ENCODE measurements around the gene PERCC1. TPM values are rescaled to one million over a fixed set of nuclear protein-coding genes. Genes with fewer than 3 reads are reported as not detected.
"Not testable (repeated sequence)": the region's sequence is repeated elsewhere in the genome, so short reads cannot be mapped to it uniquely, and the experiment has no call there.

The PERCC1 gene
- total RNA-seq, 4 donors from 2014 or later: not detected

DNA sequence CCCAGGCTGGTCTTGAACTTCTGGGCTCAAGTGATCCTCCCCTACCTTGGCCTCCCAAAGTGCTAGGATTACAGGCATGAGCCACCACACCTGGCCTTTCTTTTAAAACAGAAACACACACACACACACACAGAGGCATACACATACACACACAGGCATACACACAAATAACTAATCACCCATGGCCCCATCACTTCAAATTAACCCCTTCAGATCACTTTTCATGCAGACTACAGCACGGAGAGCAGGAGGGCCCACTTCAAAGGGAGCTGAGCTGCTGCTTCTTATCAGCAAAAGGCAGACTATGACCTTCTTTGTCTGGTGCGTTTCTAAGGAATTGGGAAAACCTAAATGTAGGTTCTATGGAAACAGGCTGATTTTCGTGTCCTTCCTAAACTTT lies 42.1 kb downstream of the PERCC1 start:
- no peak overlapping the region for H3K4me3 ChIP-seq (ENCODE audit: low read depth, poor library complexity, severe bottlenecking)
- DNase-seq (ENCODE audit: low spot score in 2 of 2): no peak
- TF ChIP-seq, protein P1, sequence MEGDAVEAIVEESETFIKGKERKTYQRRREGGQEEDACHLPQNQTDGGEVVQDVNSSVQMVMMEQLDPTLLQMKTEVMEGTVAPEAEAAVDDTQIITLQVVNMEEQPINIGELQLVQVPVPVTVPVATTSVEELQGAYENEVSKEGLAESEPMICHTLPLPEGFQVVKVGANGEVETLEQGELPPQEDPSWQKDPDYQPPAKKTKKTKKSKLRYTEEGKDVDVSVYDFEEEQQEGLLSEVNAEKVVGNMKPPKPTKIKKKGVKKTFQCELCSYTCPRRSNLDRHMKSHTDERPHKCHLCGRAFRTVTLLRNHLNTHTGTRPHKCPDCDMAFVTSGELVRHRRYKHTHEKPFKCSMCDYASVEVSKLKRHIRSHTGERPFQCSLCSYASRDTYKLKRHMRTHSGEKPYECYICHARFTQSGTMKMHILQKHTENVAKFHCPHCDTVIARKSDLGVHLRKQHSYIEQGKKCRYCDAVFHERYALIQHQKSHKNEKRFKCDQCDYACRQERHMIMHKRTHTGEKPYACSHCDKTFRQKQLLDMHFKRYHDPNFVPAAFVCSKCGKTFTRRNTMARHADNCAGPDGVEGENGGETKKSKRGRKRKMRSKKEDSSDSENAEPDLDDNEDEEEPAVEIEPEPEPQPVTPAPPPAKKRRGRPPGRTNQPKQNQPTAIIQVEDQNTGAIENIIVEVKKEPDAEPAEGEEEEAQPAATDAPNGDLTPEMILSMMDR (IDR thresholded peaks at IDR 0.05): no peak
- no peak for TF ChIP-seq POLR2A (IDR thresholded peaks at IDR 0.05)
- 73 to 76% methylated on average over 3 of the region's 3 CpGs for WGBS, 2 donors
- intact Hi-C loops (cut with DNase I; ENCODE audit: low total_unique reads): no loop called here

DNA sequence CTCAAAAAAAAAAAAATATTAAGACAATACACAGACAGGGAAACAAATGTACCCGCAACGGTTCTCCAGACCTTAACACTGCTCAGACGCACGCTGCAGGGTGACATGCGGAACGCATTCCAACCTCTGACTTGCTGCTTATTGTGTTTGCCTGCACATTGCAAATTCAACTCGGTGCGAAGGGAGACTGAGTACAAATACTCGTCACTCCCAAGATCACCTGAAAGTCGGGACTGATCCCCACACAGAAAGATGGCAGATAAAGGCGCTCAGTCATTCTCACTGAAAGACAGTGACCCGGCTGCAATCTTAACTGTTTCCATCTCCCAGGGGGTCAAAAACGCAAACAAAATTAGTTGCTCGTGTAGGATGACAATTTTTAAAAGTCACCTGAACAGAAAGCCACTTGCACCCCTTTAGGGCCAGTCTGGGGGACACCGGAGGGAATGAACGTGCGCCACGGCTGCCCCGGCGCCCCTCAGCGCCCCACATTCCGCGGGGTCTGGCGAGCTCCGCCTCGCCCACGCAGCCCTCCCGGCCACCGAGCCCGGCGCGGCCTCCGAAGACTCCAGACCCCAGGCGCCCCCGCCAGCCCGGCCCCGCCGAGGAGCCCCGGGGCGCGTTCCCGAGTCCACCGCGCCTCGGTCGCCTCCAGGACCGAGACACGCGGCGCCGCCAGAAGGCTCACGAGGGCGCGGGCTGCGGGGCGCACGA lies 43.4 kb downstream of the PERCC1 start:
- intact Hi-C loops (cut with DNase I; ENCODE audit: low total_unique reads): no loop called here

DNA sequence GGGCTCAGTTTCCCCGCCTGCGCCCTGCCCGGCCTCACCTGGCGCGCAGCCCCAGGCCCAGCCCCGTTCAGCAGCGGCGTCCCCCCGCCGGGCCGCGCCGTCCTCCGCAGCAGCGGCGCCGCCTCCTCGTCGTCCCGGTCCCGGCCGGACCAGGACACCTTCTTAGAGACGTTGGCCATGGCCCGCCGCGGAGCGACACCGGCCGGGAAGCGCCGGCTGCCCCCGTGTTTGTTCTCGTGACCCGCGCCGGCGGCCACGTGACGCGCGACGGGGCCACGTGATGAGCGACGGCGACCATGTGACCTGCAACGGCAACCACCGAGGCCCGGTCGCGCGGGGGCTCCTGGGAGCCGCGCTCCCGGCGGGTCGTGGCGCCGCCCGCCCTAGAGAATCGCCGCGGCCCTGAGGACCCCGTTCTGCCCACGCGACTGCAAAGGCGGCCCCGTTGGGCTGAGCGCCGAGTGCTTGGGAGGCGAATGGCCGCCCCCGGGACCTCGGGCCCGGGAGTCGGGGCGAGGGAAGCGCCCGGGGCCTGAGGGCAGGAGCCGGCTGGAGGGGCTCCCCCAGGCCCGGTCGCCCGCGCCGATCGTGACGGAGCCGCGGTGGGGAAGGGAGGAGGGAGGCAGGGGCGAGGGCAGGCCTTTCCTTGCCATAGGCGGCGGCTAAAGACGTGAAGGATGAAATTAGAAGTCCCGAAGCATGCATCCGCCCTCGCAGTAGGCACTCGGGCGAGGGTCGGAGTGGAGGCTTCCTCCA lies 44.1 kb downstream of the PERCC1 start, which contains the start of gene CLCN7:
TSS of gene CLCN7 (minus strand) at position 233 of the 756 bp plus-strand sequence. CDS start at position 179, 54 bp downstream.
- intact Hi-C loops (cut with DNase I; ENCODE audit: low total_unique reads): no loop called here
- peak in 1 of 2 donors; percentile 67 for TF ChIP-seq POLR2A (IDR thresholded peaks at IDR 0.05)
- TF ChIP-seq, protein P1 (IDR thresholded peaks at IDR 0.05): no peak
- 0% methylated on average over 23 to 47 of the region's 99 CpGs for WGBS, 2 donors
- H3K4me3 ChIP-seq (ENCODE audit: low read depth, poor library complexity, severe bottlenecking): peak within 1 kb of the TSS; percentile 80
- DNase-seq (ENCODE audit: low spot score in 2 of 2): peak; percentile 90 to 98

More for the DNA sequence above, 43.4 kb downstream of the PERCC1 start:
- H3K4me3 ChIP-seq (ENCODE audit: low read depth, poor library complexity, severe bottlenecking): peak overlapping the region; percentile 80
- TF ChIP-seq, protein P1 (IDR thresholded peaks at IDR 0.05): no peak
- TF ChIP-seq POLR2A (IDR thresholded peaks at IDR 0.05): no peak
- DNase-seq (ENCODE audit: low spot score in 2 of 2): no peak
- WGBS, 2 donors: 13 to 17% methylated on average over 28 to 31 of the region's 57 CpGs

DNA sequence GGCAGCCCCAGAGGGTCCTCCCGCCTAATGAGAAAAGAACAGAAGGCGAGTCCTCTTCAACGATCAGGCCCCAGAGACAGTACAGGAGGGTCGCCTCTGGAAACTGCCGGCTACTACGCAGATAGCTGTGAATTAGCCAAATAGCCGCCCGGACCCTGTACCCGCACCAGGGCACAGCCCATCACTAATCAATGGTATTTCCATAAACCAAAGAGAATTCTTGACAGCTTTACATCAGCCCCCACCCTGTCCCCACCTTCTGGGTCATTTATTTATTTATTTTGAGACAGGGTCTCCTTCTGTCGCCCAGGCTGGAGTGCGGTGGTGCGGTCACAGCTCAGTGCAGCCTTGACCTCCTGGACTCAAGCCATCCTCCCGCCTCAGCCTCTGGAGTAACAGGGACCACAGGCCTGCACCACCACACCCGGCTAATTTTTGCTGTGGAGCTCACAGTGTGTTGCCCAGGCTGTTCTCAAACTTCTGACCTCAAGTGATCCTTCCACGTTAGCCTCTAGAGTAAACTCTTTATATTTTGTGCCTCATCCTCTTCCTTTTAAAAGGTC lies 44.8 kb downstream of the PERCC1 start:
- intact Hi-C loops (cut with DNase I; ENCODE audit: low total_unique reads): no loop called here
- TF ChIP-seq, protein P1 (IDR thresholded peaks at IDR 0.05): no peak
- TF ChIP-seq POLR2A (IDR thresholded peaks at IDR 0.05): no peak
- 55 to 58% methylated on average over 15 of the region's 15 CpGs for WGBS, 2 donors
- DNase-seq (ENCODE audit: low spot score in 2 of 2): no peak
- peak overlapping the region; percentile 80 for H3K4me3 ChIP-seq (ENCODE audit: low read depth, poor library complexity, severe bottlenecking)

DNA sequence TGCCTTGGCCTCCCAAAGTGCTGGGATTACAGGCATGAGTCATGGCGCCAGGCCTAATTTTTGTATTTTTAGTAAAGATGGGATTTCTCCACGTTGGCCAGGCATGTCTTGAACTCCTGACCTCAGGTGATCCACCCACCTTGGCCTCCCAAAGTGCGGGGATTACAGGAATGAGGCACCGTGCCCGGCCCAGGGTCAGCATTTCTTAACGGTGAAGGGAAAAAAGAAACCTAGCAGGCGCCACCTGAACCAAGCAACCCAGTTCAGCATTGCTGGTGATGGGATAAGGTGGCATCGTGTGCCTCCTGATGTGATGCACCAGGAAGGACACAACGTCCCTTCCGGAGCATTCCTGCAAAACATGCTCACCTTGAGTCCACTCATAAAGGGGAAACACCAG lies 46.2 kb downstream of the PERCC1 start:
- WGBS, 2 donors: 86 to 93% methylated on average over 10 of the region's 10 CpGs
- TF ChIP-seq, protein P1 (IDR thresholded peaks at IDR 0.05): no peak
- TF ChIP-seq POLR2A (IDR thresholded peaks at IDR 0.05): no peak
- no peak for DNase-seq (ENCODE audit: low spot score in 2 of 2)
- H3K4me3 ChIP-seq (ENCODE audit: low read depth, poor library complexity, severe bottlenecking): no peak overlapping the region
- intact Hi-C loops (cut with DNase I; ENCODE audit: low total_unique reads): no loop called here

DNA sequence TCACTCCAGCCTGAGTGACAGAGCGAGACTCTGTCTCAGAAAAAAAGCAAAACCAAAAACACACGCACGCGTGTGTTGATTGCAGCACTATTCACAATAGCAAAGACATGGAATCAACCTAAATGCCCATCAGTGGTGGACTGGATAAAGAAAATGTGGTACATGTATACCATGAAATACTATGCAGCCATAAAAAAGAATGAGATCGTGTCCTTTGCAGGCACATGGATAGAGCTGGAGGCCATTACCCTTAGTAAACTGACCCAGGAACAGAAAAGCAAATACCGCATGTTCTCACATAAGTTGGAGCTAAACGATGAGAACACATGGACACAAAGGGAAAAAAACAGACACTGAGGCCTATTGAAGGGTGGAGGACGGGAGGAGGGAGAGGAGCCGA lies 48.1 kb downstream of the PERCC1 start:
- DNase-seq (ENCODE audit: low spot score in 2 of 2); H3K4me3 ChIP-seq (ENCODE audit: low read depth, poor library complexity, severe bottlenecking); intact Hi-C loops (cut with DNase I; ENCODE audit: low total_unique reads): not testable (repeated sequence)
- 93 to 96% methylated on average over 9 of the region's 9 CpGs for WGBS, 2 donors

All from lower leg skin (tissue), 4 donors.